OCI-LY3 (cell line): ENCODE measurements around the gene ARHGAP19.
A peak's percentile ranks its signal among the peaks of the same experiment; 100 is the strongest.

Experiments used
- H2AFZ ChIP-seq: fragments of 200-600, 300-600 bp; shearing (Covaris generic); 2 replicates; pipeline ENCODE4 v1.6.0; 2014; ENCODE audit warnings: antibody characterized with exemption, low read depth, low read length
- H3K27ac ChIP-seq: fragments of 200-600, 300-600 bp; sonication (generic); 2 replicates; pipeline ENCODE4 v1.5.1; 2014; ENCODE audit warnings: mild to moderate bottlenecking, low read length, moderate library complexity, mixed read lengths
- H3K27me3 ChIP-seq: fragments of 200-600, 300-600 bp; sonication (generic); 2 replicates; pipeline ENCODE4 v1.6.1; 2014; ENCODE audit warnings: low read depth, low read length, mixed read lengths
- H3K36me3 ChIP-seq: fragments of 200-600, 300-600 bp; sonication (generic); replicated peaks from 2 replicates; pipeline ENCODE3; 2014; ENCODE audit warnings: low read depth, low read length, mixed read lengths
- H3K4me1 ChIP-seq: fragments of 300-600, 200-600 bp; sonication (generic); 2 replicates; pipeline ENCODE4 v1.6.1; 2014; ENCODE audit warnings: low read length, mixed read lengths
- H3K4me2 ChIP-seq: fragments of 200-600, 300-600 bp; sonication (generic); 2 replicates; pipeline ENCODE4 v1.6.1; 2014; ENCODE audit warnings: low read length, mixed read lengths
- H3K4me3 ChIP-seq: fragments of 300-600, 200-600 bp; sonication (generic); 2 replicates; pipeline ENCODE4 v1.5.1; 2014; ENCODE audit warnings: antibody characterized with exemption, mild to moderate bottlenecking, low read length, moderate library complexity
- H3K79me2 ChIP-seq: fragments of 300-600, 200-600 bp; shearing (Covaris generic); 2 replicates; pipeline ENCODE4 v1.6.1; 2014; ENCODE audit warnings: mild to moderate bottlenecking, low read length, mixed read lengths
- H3K9ac ChIP-seq: fragments of 300-600, 200-600 bp; shearing (Covaris generic); 2 replicates; pipeline ENCODE4 v1.6.0; 2014; ENCODE audit warnings: mild to moderate bottlenecking, low read length, moderate library complexity
- H3K9me3 ChIP-seq: fragments of 200-600, 300-600 bp; shearing (Covaris generic); 2 replicates; pipeline ENCODE4 v1.6.1; 2014; ENCODE audit warnings: low read length, mixed read lengths; ENCODE audit not compliant: insufficient read depth
- H4K20me1 ChIP-seq: fragments of 200-600, 300-600 bp; sonication (generic); 2 replicates; pipeline ENCODE4 v1.6.1; 2016; ENCODE audit warnings: low read length, mixed read lengths; ENCODE audit not compliant: insufficient read depth
- CTCF ChIP-seq: fragments of 200-600, 300-600 bp; sonication (generic); IDR thresholded peaks from 2 replicates; pipeline ENCODE4 v1.5.1; 2014; ENCODE audit warnings: antibody characterized with exemption, low read length, low read depth
- EZH2phosphoT487 ChIP-seq: fragments of 200-600 bp; shearing (Covaris generic); IDR thresholded peaks from 2 replicates; pipeline ENCODE4 v1.6.1; 2018; ENCODE audit warnings: antibody characterized with exemption, mixed run types, low read depth

ARHGAP19 gene

GRCh38 chr10:97192952-97193435, 99.4 kb downstream of the ARHGAP19 start:
- no peaks in the 10 kb centered on the region for H3K9me3 ChIP-seq
- TF ChIP-seq EZH2phosphoT487 (no peak), CTCF (no peak)
- no peak overlapping the region for H3K4me3 ChIP-seq
- H3K27ac ChIP-seq, result no peak overlapping the region
- H3K4me1 ChIP-seq, result peaks cover 14% of the 10 kb centered on the region
- H3K27me3 ChIP-seq, result peaks cover 8% of the 10 kb centered on the region; the same call in 1 of the 2 replicates
- H3K36me3 ChIP-seq, result no peaks in the 10 kb centered on the region
- no peaks in the 10 kb centered on the region for H3K79me2 ChIP-seq
- H2AFZ ChIP-seq, result no peak overlapping the region
- H3K9ac ChIP-seq, result no peak overlapping the region
- H3K4me2 ChIP-seq, result no peak overlapping the region
- no peaks in the 10 kb centered on the region for H4K20me1 ChIP-seq

- Histone ChIP-seq H3K27ac (no peak overlapping the region), H3K36me3 (no peaks in the 10 kb centered on the region), H3K4me3 (no peak overlapping the region), H2AFZ (no peak overlapping the region), H3K4me2 (no peak overlapping the region), H3K27me3 (peaks cover 2% of the 10 kb centered on the region; the same call in 1 of the 2 replicates), H3K79me2 (no peaks in the 10 kb centered on the region), H3K4me1 (peaks cover 19% of the 10 kb centered on the region), H3K9me3 (no peaks in the 10 kb centered on the region), H3K9ac (no peak overlapping the region), H4K20me1 (no peaks in the 10 kb centered on the region)
- no peak for TF ChIP-seq EZH2phosphoT487
- TF ChIP-seq CTCF, result no peak
Observed at GRCh38 chr10:97190450-97190849, 102.0 kb downstream of the ARHGAP19 start.

GRCh38 chr10:97188261-97188711, 104.2 kb downstream of the ARHGAP19 start:
- Histone ChIP-seq H3K4me1 (peaks cover 19% of the 10 kb centered on the region), H4K20me1 (no peaks in the 10 kb centered on the region), H3K79me2 (no peaks in the 10 kb centered on the region), H3K4me2 (peak overlapping the region; percentile 60), H3K4me3 (peak overlapping the region; percentile 65), H3K9me3 (no peaks in the 10 kb centered on the region), H3K27ac (no peak overlapping the region; the same call in 1 of the 2 replicates), H3K27me3 (no peaks in the 10 kb centered on the region), H2AFZ (0 out of 2 replicates have a peak overlapping the region, but pooled peaks have one; percentile 25), H3K9ac (peak overlapping the region; percentile 19; the same call in 1 of the 2 replicates), H3K36me3 (no peaks in the 10 kb centered on the region)
- TF ChIP-seq EZH2phosphoT487 (no peak), CTCF (no peak)

GRCh38 chr10:97186911-97187310, 105.5 kb downstream of the ARHGAP19 start:
- no peak overlapping the region for H2AFZ ChIP-seq
- no peaks in the 10 kb centered on the region for H3K9me3 ChIP-seq
- H3K4me2 ChIP-seq, result no peak overlapping the region
- H3K27ac ChIP-seq, result no peak overlapping the region
- H3K9ac ChIP-seq, result no peak overlapping the region
- no peak overlapping the region for H3K4me3 ChIP-seq
- no peak for TF ChIP-seq EZH2phosphoT487
- no peak for TF ChIP-seq CTCF
- no peaks in the 10 kb centered on the region for H3K79me2 ChIP-seq
- H3K27me3 ChIP-seq, result no peaks in the 10 kb centered on the region
- no peaks in the 10 kb centered on the region for H4K20me1 ChIP-seq
- H3K4me1 ChIP-seq, result peaks cover 19% of the 10 kb centered on the region
- H3K36me3 ChIP-seq, result no peaks in the 10 kb centered on the region
